ENCODE results near the gene FOLR1.
"Not testable (repeated sequence)": the region's sequence is repeated elsewhere in the genome, so short reads cannot be mapped to it uniquely, and the experiment has no call there.

Gene FOLR1

GRCh38 chr11:72191961-72192381 is at the start of gene FOLR1:
FOLR1 (plus strand) TSS chr11:72192140; CDS start chr11:72192174, 34 bp downstream.
- ATAC-seq: no peak

DNA sequence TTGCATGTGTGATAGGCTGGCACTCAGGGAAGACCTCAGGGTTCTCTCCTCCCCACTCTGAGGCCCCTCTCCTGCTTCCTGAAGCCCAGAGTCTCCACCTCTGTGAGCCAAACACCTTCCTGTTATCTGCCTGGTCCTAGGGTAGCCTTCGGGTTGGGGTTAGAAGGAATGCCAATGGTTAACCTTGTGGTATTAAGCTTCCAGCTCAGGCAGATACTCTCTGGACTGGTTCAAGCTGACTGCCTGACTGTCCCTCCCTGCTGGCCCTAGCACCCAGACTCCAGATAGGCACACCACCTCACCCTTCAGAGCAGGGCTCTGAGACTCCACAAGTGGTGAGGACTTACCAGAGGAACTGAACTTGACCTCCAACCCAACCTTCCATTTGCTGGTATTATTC is 49.4 kb upstream of the FOLR1 start:
- not testable (repeated sequence) for ATAC-seq

DNA sequence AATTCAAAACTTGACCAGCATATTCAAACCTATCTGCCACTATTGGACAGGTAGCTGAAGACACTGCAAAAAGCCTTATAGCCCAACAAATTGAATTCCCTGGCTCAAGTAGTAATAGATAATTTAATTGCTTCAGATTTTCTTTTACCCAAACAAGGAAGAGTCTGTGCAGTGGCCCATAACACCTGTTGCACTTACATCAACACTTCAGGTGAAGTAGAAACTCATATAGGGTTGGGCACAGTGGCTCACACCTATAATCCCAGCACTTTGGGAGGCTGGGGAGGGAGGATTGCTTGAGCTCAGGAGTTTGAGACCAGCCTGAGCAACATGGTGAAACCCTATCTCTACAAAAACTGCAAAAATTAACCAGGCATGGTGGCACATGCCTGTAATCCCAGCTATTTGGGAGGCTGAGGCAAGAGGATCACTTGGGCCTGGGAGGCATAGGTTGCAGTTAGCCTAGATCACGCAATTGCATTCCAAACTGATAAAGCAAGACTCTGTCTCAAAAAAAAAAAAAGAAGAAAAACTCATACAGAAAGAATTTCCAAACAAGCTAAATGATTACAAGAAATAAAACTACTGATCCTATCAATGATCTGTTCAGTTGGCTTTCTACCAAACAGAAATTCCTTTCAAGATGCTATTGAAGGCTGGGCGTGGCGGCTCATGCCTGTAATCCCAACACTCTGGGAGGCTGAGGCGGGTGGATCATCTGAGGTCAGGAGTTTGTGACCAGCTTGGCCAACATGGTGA is 47.0 kb upstream of the FOLR1 start:
- ATAC-seq: no peak

GRCh38 chr11:72146625-72147024 is 45.3 kb upstream of the FOLR1 start:
- ATAC-seq: no peak

DNA sequence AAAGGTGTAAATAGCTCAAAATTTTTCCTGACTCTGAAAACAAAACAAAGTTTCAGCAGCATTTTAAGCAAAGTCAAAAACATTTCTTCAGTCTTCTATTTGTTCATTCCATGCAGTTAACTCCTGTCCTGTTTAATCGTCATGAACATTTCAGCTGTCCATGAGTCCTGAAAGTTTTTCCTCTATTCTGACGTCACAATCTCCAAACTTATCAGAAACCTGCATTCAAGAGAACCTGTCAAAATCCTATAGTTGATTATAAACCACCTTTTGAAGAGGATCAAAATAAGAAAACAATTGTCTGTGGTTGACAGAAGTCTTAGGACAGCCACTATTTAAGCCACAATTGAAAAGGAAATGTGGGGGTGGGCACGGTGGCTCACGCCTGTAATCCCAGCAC is 41.1 kb upstream of the FOLR1 start:
- no peak for ATAC-seq

DNA sequence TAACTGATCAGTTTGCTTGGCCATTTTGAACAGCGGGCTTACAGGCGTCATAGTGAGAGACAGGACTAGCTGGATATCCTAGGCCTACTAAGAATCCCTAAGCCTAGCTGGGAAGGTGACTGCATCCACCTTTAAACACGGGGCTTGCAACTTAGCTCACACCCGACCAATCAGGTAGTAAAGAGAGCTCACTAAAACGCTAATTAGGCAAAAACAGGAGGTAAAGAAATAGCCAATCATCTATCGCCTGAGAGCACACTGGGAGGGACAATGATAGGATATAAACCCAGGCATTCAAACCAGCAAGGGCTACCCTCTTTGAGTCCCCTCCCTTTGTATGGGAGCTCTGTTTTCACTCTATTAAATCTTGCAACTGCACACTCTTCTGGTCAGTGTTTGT is 38.1 kb upstream of the FOLR1 start:
- ATAC-seq: not testable (repeated sequence)

GRCh38 chr11:72154816-72155215 is 37.1 kb upstream of the FOLR1 start:
- ATAC-seq: no peak

- ATAC-seq: no peak
These were observed 36.2 kb upstream of the FOLR1 start for GRCh38 chr11:72155751-72156150.

GRCh38 chr11:72157131-72157530 is 34.8 kb upstream of the FOLR1 start:
- no peak for ATAC-seq

GRCh38 chr11:72160319-72160718 is 31.6 kb upstream of the FOLR1 start:
- no peak for ATAC-seq

- no peak for ATAC-seq
These were observed 28.9 kb upstream of the FOLR1 start for GRCh38 chr11:72162891-72163492.

DNA sequence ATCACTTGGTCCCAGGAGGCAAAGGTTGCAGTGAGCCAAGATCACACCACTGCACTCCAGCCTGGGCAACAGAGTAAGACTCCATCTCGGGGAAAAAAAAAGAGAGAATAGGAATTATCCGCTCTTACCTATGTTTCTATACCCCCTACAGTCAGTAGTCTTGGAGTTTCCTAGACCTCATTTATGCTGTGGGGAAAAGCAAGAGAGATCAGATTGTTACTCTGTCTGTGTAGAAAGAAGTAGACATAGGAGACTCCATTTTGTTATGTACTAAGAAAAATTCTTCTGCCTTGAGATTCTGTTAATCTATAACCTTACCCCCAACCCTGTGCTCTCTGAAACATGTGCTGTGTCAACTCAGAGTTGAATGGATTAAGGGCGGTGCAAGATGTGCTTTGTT is 27.8 kb upstream of the FOLR1 start:
- not testable (repeated sequence) for ATAC-seq

GRCh38 chr11:72169046-72169555 is 22.8 kb upstream of the FOLR1 start:
- not testable (repeated sequence) for ATAC-seq

DNA sequence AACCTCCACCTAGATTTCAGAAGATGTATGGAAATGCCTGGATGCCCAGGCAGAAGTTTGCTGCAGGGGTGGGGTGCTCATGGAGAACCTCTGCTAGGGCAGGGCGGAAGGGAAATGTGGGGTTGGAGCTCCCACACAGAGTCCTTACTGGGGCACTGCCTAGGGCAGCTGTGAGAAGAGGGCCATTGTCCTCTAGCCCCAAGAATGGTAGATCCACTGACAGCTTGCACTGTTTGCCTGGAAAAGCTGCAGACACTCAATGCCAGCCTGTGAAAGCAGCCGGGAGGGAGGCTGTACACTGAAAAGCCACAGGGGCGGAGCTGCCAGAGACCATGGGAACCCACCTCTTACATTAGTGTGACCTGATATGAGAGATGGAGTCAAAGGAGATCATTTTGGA is 22.2 kb upstream of the FOLR1 start:
- not testable (repeated sequence) for ATAC-seq

DNA sequence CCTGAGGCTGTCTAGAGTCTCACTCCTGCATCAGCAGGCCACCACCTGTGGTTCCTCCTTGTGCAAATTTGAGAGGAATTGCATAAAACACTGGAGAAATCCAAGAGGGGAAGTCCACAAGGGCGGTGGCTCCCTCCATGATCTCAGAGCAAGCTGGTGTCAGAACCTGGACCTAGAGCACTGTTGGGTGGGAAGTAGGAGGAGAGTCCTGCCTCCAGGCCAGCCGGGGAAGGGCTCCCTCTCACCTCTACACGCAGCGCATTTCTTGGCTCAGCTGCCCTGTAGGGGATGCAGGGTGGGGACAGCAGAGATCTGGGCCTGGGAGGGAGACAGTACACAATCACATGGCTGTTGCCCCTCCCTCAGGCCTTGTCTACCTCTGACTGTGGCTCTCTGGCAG is 19.9 kb upstream of the FOLR1 start:
- ATAC-seq: not testable (repeated sequence)

DNA sequence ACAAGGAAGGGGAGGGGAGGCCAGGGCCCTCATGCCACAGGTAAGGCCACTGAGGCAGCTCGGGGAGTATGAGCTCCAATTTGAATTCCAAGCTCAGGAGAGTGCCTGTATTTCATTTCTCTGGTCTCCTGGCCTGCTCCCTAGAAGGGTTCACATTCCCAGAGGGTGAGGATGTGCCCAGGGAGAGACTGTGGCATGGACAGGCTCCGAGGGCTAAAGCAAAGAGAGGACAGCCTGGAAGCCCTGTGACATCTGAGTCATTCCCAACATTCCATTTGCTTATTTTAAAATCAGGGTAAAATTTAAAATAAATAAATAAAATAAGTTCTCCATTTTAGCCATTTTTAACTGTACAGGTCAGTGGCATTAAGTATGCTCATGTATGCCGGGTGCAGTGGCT is 18.6 kb upstream of the FOLR1 start:
- ATAC-seq: no peak

GRCh38 chr11:72174302-72175070 is 17.5 kb upstream of the FOLR1 start:
- no peak for ATAC-seq

GRCh38 chr11:72177656-72178055 is 14.3 kb upstream of the FOLR1 start:
- ATAC-seq: no peak

- no peak for ATAC-seq
These were observed 12.7 kb upstream of the FOLR1 start for GRCh38 chr11:72179049-72179803.

DNA sequence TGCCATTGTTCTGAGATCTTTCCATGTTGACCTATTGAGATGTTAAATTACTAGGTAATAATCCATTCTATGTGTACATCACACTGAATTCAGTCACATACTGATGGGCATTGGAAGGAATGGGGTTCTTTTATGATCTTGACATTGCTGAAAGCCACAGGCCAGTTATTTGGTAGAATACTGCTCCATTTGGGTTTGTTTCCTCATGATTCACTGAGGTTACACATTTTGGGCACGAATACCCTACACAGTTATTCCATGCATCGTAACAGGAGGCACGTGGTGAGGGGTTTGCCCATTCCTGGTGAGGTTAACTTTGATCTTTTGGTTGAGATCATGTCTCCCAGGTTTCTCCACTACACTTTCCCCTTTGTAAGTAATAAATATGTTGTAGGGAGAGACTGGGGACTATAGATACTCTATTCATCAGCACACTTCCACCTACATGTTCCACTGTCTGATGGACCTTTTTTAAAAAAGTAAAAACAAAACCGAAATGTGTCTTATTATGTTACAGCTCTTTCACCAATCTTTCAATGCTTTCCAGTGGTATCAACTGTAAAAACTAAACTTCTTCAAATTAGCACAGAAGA is 12.0 kb upstream of the FOLR1 start:
- no peak for ATAC-seq

- not testable (repeated sequence) for ATAC-seq
These were observed 10.9 kb upstream of the FOLR1 start for GRCh38 chr11:72180892-72181552.

DNA sequence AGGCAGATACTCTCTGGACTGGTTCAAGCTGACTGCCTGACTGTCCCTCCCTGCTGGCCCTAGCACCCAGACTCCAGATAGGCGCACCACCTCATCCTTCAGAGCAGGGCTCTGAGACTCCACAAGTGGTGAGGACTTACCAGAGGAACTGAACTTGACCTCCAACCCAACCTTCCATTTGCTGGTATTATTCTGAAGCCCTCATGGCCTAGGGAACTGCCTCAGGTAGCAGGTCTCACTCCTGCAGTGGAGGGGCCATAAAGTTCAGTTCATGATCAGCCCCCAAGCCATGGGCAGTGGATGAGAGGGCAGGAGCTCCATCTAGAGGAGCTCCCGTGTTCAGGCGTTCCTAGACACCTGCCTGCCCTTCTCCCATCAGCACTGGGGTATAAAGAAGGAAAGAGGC is 10.4 kb upstream of the FOLR1 start:
- ATAC-seq: not testable (repeated sequence)
